ENCODE results near the gene LAT.
"Not testable (repeated sequence)": the region's sequence is repeated elsewhere in the genome, so short reads cannot be mapped to it uniquely, and the experiment has no call there.

Gene LAT

DNA sequence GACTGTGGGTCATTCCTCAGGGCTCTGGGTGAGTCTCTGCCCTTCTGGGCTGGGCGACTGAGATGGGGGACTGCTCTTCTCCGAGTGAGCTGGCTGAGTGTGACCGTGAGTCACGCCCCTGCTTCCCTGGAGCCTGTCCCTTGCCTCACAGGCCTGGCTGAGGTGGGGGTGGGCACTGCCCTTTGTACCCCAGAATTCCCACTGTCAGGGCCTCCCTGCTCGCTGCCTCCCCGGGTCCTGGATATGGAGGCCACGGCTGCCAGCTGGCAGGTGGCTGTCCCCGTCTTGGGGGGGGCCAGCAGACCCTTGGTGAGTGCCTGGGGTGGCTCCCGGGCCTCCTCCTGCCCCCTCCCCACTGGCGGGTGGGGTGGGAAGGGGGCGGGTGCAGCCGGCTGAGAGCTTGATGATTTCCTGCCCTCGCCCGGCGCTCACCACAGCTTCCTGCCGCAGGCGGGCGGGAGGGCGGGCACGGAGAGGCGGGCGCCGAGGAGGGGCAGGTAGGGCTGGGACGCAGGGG, at the start of gene LAT:
Gene LAT (plus strand): TSS at position 434 of the 517 bp plus-strand sequence. CDS start 366 bp downstream, outside the sequence.
- peak; percentile 74 for DNase-seq (ENCODE audit: low read depth)

DNA sequence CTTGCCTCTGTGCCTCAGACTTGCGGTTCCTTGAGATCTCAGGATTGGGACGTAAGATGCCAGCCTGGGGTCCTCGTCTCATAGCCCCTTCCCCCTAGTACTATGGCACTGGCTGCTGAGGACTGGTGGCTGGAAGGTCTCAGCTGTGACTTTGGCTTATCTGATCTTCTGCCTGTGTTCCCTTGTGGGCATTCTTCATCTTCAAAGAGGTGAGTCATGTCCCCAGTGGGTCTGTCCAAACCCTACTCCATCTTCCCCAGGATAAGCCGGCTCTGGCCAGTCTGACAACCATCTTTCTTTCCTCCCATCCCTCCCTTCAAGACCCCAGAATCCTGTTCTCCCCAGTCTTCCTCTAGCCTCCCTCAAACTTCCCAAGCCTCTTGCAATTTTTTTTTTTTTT, 49.5 kb upstream of the LAT start:
- DNase-seq (ENCODE audit: low read depth) = no peak

DNA sequence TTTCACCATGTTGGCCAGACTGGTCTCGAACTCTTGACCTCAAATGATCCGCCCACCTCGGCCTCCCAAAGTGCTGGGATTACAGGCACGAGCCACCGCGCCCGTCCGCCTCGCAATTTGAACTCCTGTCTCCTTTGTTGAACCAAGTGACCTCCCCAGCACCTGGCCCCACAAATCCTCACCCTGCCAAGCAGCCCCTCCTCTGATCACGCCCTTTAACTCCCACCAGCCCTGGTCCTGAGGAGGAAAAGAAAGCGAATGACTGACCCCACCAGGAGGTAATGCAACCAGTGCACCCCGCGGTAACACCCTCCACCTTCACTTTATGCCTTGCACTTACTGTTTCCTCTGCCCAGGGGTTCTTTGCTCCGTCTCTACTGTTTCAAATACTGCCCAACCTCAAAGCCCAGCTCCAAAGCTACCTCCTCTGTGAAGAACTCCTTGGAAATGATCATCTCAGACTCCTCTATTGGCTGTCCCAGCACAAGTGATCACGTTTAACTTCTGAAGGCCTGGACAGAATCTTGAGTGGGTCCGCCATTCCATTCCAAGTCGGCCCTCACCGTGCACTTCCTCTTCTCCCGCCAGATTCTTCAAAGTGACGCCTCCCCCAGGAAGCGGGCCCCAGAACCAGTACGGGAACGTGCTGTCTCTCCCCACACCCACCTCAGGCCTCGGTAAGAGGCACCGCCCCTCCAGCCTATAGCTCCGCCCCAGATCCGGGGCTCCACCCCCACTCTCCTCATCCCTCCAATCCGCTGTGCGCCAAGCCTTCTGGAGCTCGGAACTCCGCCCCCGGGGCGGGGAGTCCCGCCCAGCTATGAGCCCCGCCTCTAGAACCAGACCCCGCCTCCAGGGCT, 48.7 kb upstream of the LAT start:
- peak; percentile 63 for DNase-seq (ENCODE audit: low read depth)

DNA sequence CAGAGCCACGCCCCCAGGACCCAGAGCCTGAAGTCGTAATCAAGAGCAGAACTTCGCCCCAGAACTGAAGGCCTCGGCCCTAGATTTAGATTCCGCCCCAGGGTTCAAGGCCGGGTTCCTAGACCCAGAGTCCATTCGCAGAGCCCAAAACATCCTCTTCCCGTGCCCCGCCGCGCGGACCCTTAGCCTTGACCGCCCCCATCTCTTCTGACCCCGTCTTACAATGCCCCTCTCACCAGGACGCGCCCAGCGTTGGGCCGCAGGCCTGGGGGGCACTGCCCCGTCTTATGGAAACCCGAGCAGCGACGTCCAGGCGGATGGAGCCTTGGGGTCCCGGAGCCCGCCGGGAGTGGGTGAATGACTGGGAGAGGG, 48.1 kb upstream of the LAT start:
- DNase-seq (ENCODE audit: low read depth) = no peak

DNA sequence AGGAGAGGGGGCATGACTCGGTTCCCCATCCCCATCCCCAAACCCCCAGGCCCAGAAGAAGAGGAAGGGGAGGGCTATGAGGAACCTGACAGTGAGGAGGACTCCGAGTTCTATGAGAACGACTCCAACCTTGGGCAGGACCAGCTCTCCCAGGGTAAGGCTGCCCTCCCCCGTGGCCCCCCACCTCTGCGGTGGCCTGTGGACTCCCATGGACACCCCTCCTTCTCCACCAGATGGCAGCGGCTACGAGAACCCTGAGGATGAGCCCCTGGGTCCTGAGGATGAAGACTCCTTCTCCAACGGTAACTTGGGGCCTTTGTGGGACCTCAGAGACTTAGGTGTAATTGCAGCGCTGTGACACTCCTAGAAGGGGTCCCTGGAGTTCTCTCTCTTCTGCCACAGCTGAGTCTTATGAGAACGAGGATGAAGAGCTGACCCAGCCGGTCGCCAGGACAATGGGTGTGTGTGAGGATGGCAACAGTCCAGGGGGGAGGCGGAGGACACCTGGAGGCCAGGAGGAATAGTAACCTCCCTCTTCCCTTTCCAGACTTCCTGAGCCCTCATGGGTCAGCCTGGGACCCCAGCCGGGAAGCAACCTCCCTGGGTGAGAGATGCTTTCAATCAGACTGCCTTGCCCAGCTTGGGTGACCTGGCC, 47.5 kb upstream of the LAT start:
- no peak for DNase-seq (ENCODE audit: low read depth)

DNA sequence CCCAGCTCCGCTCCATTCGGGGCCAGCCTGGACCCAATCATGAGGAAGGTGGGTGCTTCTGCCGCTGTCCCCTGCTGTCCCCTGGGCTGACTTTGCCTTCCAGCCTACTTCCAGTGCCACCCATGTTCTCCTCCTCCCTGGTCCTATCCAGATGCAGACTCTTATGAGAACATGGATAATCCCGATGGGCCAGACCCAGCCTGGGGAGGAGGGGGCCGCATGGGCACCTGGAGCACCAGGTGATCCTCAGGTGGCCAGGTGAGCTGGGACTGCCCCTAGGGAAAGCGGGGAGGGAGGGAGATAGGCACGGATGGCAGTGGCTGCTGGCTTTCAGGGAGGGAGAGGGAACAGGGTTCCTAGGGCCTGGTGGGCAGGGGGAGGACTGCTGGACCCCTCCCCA, 46.1 kb upstream of the LAT start:
- no peak for DNase-seq (ENCODE audit: low read depth)

GRCh38 chr16:28939825-28940224, 45.0 kb upstream of the LAT start:
- not testable (repeated sequence) for DNase-seq (ENCODE audit: low read depth)

DNA sequence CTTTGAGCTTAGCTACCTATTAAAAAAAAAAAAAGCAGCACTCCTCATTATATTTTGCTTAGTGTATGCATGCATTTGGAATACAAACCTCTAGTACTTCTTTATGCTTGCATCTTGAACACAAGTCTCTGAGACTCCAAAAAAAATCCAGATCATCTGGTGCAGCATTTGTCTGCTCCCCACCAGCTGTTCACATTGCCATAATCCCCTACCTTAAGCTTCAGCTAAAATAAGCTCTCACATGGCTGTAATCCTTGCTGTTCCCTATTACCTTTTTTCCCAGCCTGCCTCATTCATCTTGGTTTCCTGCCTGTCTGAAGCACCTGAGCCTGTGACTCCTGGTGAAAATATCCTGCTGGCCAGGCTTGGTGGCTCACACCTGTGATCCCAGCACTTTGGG, 41.6 kb upstream of the LAT start:
- DNase-seq (ENCODE audit: low read depth) = no peak

DNA sequence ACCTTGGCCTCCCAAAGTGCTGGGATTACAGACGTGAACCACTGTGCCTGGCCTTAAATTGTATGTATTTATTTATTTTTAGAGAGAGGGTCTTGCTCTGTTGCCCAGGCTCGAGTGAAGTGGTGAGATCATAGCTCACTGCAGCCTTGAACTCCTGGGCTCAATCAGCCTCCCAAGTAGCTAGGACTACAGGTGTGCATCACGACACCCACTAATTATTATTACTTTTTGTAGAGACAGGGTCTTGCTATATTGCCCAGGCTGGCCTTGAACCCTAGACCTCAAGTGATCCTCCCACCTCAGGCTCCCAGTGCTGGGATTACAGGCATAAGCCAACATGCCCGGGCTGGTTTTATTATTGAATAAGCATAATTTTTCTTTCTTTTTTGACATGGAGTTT, 38.2 kb upstream of the LAT start:
- DNase-seq (ENCODE audit: low read depth) = no peak

GRCh38 chr16:28950648-28951409, 34.0 kb upstream of the LAT start, which contains the start of gene NFATC2IP:
Gene NFATC2IP, plus strand, starts transcription at chr16:28950937. Its CDS starts 75 bp downstream, at chr16:28951012.
- DNase-seq (ENCODE audit: low read depth) = peak; percentile 98

DNA sequence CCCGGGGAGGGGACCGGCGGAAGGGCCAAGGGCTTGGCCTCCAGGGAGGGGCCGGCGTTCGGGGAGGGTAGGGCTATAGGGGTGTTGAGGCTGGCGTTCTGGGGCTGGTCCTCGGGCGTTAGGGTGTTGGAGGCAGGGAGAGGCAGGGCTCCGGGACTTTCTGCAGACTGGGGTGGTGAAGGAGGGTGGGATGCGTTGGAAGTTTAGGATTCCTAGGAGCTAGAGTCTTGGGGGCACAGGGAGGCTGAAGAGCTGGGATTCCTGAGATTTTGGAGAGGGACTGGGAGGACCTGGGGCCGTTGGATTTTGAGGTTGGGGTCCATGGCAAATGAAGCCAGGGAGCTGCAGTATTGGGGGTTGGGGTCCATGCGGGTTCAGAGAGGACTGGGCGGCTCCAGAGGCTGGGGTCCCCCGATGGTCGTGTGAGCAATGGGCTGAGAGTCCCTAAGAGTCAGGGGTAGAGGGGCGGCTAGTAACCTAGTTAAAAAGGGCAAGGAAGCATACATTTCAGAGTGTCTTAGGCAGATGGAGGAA, 33.4 kb upstream of the LAT start:
- no peak for DNase-seq (ENCODE audit: low read depth)

DNA sequence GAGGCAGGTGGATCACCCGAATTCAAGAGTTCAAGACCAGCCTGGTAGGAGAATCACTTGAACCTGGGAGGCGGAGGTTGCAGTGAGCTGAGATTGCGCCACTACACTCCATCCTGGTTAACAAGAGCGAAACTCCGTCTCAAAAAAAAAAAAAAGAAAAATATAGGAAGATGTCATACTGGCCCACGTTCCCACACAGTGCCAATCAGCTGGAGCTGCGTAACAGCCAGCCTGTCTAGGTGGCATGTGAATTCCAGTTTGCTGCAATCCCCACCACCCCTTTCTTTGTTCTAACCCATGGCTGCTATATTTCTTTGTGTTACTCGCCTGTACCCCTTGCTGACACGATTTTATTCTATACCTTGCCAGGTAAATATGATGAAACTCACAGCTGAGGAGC, 26.6 kb upstream of the LAT start:
- no peak for DNase-seq (ENCODE audit: low read depth)

GRCh38 chr16:28958836-28959235, 26.0 kb upstream of the LAT start:
- DNase-seq (ENCODE audit: low read depth) = no peak

GRCh38 chr16:28964072-28964471, 20.8 kb upstream of the LAT start:
- no peak for DNase-seq (ENCODE audit: low read depth)

DNA sequence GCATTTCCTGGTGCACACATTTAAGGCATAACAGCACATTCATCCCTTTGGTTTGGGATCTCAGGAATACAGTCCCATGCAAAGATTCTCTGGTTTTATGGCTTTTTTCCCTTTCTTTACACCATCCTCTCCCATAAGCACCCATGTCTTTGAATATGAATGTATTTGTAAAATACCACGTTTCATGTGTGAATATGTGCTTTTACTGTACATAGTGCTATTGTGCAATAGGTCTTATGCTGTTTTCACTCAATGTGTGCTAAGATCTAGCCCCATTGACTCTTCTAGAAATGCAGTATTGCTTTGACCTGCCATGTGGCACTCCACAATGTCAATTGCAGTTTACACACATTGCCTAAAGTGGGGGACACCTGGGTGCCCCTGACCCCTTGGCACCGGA, 20.4 kb upstream of the LAT start:
- no peak for DNase-seq (ENCODE audit: low read depth)

DNA sequence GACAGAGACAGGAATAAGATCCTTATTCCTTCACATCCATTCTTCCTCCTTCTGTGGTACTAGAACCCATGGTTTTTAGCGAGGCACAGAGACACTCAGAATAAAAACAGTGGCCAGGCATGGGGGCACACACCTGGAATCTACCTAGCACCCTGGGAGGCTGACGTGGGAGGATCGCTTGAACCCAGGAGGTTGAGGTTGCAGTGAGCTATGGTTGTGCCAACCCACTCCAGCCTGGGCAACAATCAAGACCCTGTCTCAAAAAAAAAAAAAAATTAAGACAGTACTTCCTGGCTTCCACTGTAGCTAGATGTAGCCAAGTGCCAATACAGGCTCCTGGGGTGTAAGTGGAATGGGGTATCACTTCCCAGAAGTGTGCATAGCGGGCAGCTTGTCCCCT, 17.7 kb upstream of the LAT start:
- DNase-seq (ENCODE audit: low read depth) = no peak

DNA sequence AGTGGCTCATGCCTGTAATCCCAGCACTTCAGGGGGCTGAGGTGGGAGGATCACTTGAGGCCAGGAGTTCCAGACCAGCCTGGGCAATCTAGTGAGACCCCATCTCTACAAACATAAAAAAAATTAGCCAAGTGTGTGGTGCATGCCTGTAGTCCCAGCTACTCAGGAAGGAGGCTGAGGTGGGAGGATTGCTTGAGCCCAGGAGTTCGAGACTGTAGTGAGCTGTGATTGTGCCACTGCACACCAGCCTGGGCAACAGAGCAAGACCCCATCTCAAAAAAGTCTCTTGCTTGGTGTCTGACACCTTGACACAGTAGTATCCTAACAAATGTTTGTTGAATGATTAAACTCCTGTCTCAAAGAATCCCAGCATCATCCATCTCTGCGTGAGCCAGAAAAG, 15.2 kb upstream of the LAT start:
- not testable (repeated sequence) for DNase-seq (ENCODE audit: low read depth)

DNA sequence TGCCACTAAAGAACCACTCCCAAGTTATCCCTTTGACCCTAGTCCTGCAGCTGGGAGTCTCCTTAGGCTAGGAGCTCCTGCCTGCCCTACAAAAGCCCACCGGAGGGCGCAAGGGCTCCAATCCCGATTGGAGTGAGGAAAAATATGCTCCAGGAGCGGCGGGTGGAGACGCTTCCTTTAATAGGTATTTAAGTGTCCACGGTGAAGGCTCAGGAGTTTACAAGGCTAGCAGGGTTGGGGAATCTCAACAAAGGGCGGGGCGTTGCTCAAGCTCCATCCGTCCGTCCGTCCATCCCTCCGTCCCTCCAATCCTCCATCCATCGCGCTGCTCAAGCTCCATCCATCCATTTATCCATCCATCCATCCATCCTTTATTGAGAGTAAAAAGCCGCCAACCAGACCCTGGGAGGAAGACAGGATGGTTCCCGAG, 10.8 kb upstream of the LAT start:
- DNase-seq (ENCODE audit: low read depth) = no peak

DNA sequence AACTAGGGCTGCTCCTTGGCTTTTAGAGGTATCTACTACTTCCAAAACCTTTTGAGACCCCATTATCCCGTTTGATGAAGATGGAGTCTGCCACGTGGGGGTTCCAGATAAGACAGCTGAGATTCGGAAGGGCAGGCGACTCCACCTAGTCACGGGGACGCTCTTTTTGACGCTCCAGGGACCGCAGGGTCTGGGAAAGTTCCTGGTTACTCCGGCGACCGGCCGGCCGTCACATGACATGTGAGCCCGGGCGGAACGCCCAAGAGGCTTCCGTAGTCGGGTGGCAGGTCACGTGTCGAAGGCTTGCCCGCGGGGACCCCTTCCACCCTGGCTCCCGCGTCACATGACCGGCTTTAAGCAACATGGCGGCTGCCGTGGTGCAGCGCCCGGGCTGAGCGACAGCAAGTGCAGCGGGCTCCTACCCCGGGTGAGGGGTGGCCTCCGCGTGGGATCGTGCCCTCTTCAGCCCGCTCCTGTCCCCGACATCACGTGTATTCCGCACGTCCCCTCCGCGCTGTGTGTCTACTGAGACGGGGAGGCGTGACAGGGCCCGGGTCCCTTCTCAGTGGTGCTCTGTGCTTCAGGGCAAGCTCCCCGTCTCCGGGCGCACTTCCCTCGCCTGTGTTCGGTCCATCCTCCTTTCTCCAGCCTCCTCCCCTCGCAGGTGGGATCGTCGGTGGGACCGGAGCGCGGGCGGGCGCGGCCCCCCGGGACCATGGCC, 10.3 kb upstream of the LAT start, which contains the start of gene SPNS1:
Gene SPNS1 (plus strand): TSS at position 342 of the 721 bp plus-strand sequence. CDS start 374 bp downstream, at position 716.
- DNase-seq (ENCODE audit: low read depth) = peak; percentile 82

DNA sequence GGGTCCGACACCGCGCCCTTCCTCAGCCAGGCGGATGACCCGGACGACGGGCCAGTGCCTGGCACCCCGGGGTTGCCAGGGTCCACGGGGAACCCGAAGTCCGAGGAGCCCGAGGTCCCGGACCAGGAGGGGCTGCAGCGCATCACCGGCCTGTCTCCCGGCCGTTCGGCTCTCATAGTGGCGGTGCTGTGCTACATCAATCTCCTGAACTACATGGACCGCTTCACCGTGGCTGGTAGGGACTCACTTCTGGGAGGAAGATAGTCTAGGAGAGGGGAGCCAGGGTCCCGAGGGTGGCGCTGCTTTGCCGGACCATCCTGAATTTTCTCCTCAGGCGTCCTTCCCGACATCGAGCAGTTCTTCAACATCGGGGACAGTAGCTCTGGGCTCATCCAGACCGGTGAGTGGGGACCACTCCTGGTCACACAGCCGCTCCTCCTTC, 9.7 kb upstream of the LAT start:
- no peak for DNase-seq (ENCODE audit: low read depth)

Data from T-helper 22 cell (primary cell).